Activated CD4-positive, alpha-beta memory T cell treated with anti-CD3 and anti-CD28 coated beads, Interleukin-2, amount 10 ng/mL, durations not matched to agents 7 days and 5 days (primary cell): ENCODE measurements around the gene PDE4A. TPM values are rescaled to one million over a fixed set of nuclear protein-coding genes. Genes with fewer than 3 reads are reported as not detected.

Source experiments
- CTCF ChIA-PET: fragments of 350-600 bp; sonication (Branson Sonifier 250); formaldehyde crosslinking; loops from one replicate; lab custom pipeline; 2021; ENCODE audit warnings: antibody characterized with exemption, inconsistent platforms; lab: Charles Lee
- POLR2A ChIA-PET: fragments of 350-600 bp; sonication (Branson Sonifier 250); formaldehyde crosslinking; loops from one replicate; lab custom pipeline; 2021; ENCODE audit warnings: antibody characterized with exemption; lab: Charles Lee
- DNase-seq: peaks from one replicate; pipeline ENCODE4 v3.0.0-alpha.2; 2020
- H3K27ac Mint-ChIP-seq: one replicate; pipeline ENCODE4 v1.8.0; 2021; ENCODE audit warnings: mild to moderate bottlenecking, mixed read lengths
- H3K27me3 Mint-ChIP-seq: one replicate; pipeline ENCODE4 v1.8.0; 2021; ENCODE audit warnings: mixed read lengths
- H3K36me3 Mint-ChIP-seq: one replicate; pipeline ENCODE4 v1.8.0; 2021; ENCODE audit warnings: low read depth, mixed read lengths
- H3K4me1 Mint-ChIP-seq: one replicate; pipeline ENCODE4 v1.8.0; 2021; ENCODE audit warnings: mixed read lengths
- H3K4me3 Mint-ChIP-seq: one replicate; pipeline ENCODE4 v1.8.0; 2021; ENCODE audit warnings: mild to moderate bottlenecking, mixed read lengths
- H3K9me3 Mint-ChIP-seq: one replicate; pipeline ENCODE4 v1.8.0; 2021; ENCODE audit warnings: mixed read lengths
- total RNA-seq, 2 experiments: library from RNA; stranded (reverse); gene quantifications; one replicate each; pipeline ENCODE4 v1.2.3, GENCODE V29; 2021

Gene PDE4A
- total RNA-seq, 2 experiments from 2014 or later: 56.2 to 58.1 TPM

DNA sequence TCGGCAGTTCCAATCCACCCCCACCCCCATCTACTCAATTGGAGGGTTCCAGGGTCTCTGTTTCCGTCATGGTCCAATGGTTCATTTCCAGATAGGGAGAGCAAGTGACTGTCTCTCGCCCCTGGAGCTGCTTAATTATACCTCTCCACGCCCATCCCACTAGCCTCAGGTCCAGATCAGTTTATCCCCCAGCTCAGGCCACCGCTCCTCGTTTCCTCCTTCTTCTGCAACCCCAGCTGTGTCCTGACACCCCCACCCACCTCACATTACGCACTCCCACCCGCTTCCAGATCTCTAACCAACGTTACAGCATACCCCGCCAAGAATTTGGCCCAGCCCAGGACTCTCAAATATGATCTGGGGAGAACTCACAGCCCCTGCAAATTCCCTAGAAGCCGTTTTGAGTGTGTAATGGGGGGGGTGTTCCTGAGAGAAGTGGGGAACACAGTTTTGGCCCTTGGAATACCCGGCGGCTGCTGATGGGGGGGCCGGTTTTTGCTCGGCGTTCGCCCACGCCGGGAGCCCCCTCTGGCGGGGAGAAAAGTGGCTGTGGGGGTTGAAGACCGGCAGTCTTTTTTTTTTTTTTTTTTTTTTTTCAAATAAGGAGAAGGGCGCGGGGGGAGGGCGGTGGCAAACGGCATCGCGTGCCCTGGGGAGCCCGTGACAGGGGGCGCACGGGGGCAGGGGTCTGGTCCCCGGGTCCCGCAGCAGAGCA, 1.7 kb upstream of the PDE4A start:
- no peaks in the 10 kb centered on the region for H3K9me3 Mint-ChIP-seq
- POLR2A ChIA-PET: interaction anchor here (1.0 to 27.4 kb wide), 7 partner anchors 6 to 148 kb away, joined by 3 to 780 read pairs (median 4); partner anchors contain the start of genes CDC37, ICAM1, PDE4A and RAVER1
- H3K27me3 Mint-ChIP-seq: peaks cover 27% of the 10 kb centered on the region

DNA sequence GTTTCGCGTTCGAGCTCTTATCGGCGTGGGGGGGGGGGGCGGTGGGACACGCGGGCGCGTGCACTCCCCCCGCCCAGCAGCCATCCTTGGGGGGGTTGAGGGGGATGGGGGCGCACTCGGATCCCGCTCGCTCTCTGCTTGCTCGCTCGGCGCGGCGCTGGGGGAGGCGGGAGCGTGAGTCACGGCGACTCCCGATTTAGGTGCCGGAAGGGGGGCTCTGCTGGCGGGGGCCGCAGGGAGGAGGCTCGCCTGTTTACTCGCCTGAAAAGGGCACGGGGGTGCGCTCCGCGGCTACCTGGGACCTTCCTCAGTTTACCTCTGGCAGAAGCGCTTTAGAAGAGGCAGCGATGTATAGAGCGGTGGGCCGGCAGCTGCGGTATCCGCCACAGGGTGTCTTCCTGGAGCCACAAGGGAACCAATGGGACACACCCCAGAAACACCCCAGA, 1.1 kb upstream of the PDE4A start:
- POLR2A ChIA-PET: interaction anchor here (1.4 to 27.4 kb wide), 4 partner anchors 6 to 148 kb away, joined by 4 to 780 read pairs (median 392); partner anchors contain the start of genes CDC37, ICAM1 and PDE4A
- CTCF ChIA-PET: interaction anchor here (0.6 to 22.3 kb wide), 6 partner anchors 3 to 445 kb away, joined by 3 to 707 read pairs (median 12); partner anchors contain the start of genes CDC37 and PDE4A
- Mint-ChIP-seq H3K4me1 (peaks cover 81% of the 10 kb centered on the region), H3K4me3 (peak overlapping the region; percentile 82), H3K27ac (peak overlapping the region; percentile 84), H3K9me3 (no peaks in the 10 kb centered on the region), H3K27me3 (peaks cover 27% of the 10 kb centered on the region), H3K36me3 (peaks cover 30% of the 10 kb centered on the region)
- no peak for DNase-seq

More for the DNA sequence above, 1.7 kb upstream of the PDE4A start:
- Mint-ChIP-seq H3K27ac (peak overlapping the region; percentile 61), H3K36me3 (peaks cover 31% of the 10 kb centered on the region), H3K4me3 (peak overlapping the region; percentile 82), H3K4me1 (peaks cover 77% of the 10 kb centered on the region)
- CTCF ChIA-PET: interaction anchor here (0.6 to 22.3 kb wide), 9 partner anchors 4 to 446 kb away, joined by 3 to 707 read pairs (median 4); partner anchors contain the start of genes CDC37 and PDE4A
- no peak for DNase-seq

DNA sequence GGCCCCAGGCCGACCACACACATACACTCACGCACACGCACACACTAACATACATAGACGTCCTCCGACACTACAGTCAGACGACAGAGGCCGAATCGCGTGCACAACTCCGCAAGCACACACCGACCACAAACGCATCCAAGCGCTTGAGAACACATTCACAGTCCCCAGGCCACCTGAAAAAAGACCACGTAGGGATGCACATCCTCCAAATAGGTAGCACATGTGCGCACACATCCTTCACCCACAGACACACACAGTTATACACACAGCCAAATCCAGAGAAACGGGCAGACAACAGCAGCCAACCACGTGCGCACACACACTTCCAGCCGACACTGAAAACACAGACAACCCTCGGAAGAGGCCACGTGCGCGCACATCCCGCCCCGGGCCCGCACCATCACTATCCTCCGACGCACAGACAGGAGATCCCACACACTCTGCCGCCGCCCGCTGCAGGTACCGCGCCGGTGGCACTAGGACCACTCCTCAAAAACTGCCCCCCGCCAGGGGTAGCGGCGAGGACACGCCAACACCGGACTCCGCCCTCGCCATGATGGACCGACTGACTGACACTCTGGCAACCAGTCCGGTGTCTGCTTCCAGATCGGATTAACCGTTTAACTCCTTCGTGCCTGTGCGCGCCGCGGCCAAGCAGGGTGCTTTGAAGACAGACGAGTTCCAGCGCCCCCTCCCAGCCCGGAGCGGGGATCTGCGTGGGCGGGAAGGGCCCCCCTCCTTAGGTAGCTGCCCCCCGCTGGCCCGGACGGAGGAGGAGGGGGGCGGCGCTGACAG, 493 bp upstream of the PDE4A start:
- DNase-seq: peak; percentile 75
- Mint-ChIP-seq H3K27ac (peak overlapping the region; percentile 84), H3K4me3 (peak overlapping the region; percentile 82), H3K27me3 (peaks cover 27% of the 10 kb centered on the region), H3K9me3 (no peaks in the 10 kb centered on the region), H3K36me3 (peaks cover 30% of the 10 kb centered on the region), H3K4me1 (peaks cover 82% of the 10 kb centered on the region)
- POLR2A ChIA-PET: interaction anchor here (0.6 to 27.4 kb wide), 7 partner anchors 5 to 245 kb away, joined by 3 to 780 read pairs (median 4); partner anchors contain the start of genes CDC37, ICAM1 and PDE4A
- CTCF ChIA-PET: interaction anchor here (0.6 to 22.3 kb wide), 6 partner anchors 2 to 45 kb away, joined by 3 to 707 read pairs (median 14); partner anchors contain the start of genes CDC37 and PDE4A

GRCh38 chr19:10421240-10422045, 1.1 kb downstream of the PDE4A start:
- Mint-ChIP-seq H3K4me3 (peak overlapping the region; percentile 81), H3K4me1 (peaks cover 86% of the 10 kb centered on the region), H3K36me3 (peaks cover 31% of the 10 kb centered on the region), H3K27ac (peak overlapping the region; percentile 76), H3K9me3 (no peaks in the 10 kb centered on the region), H3K27me3 (peaks cover 27% of the 10 kb centered on the region)
- CTCF ChIA-PET: interaction anchor here (0.5 to 22.3 kb wide), 9 partner anchors 9 to 162 kb away, joined by 3 to 707 read pairs (median 3); partner anchors contain the start of genes CDC37, ICAM1 and ICAM4
- POLR2A ChIA-PET: interaction anchor here (0.6 to 27.4 kb wide), 5 partner anchors 3 to 151 kb away, joined by 3 to 780 read pairs (median 5); partner anchors contain the start of genes CDC37 and PDE4A
- peak; percentile 61 for DNase-seq

DNA sequence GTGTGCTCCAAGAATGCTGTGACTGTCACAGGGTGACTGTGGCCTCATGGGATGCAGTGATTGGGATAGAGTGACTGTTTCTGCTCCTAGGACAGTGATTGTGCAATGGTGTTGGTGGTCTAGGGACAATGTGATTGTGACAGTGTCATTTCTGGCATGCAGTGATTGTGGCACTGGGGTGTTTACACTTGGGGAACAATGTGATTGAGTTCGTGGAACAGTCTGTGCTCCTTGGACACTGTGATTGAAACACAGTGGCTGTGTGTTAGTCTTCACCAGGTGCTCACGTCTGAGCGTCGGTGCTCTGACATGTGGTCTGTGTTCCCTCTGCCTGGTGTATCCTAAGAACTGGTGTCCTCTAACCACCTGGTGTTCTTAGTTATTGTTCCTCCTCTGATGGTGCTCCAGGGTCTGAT, 1.7 kb downstream of the PDE4A start:
- Mint-ChIP-seq H3K4me1 (peaks cover 85% of the 10 kb centered on the region), H3K4me3 (peak overlapping the region; percentile 81), H3K27ac (peak overlapping the region; percentile 76), H3K36me3 (peaks cover 32% of the 10 kb centered on the region), H3K9me3 (no peaks in the 10 kb centered on the region), H3K27me3 (peaks cover 25% of the 10 kb centered on the region)
- ChIA-PET POLR2A (interaction anchor here (0.6 to 27.4 kb wide), 5 partner anchors 3 to 152 kb away, joined by 3 to 780 read pairs (median 5); partner anchors contain the start of genes CDC37 and PDE4A), CTCF (interaction anchor here (0.5 to 22.3 kb wide), 8 partner anchors 8 to 163 kb away, joined by 3 to 707 read pairs (median 6); partner anchors contain the start of genes CDC37, ICAM1 and ICAM4)
- DNase-seq: no peak

DNA sequence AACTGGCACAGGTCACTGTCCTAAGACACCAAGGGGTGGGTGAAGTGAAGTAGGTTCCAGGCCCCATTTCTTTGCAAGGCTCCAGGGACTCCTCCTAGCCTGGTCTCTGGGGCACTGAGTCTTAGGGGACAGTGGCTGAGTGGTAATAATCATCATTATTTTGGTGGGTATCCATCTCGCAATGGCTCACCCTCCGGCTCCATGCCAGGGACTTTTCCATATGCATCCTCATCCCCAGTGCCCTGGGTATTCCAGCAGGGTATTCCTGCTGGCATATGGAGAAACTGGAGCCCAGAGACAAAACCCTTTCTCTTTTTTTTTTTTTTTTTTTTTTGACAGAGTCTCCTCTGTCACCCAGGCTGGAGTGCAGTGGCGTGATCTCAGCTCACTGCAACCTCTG, 2.5 kb downstream of the PDE4A start:
- ChIA-PET POLR2A (interaction anchor here (1.3 to 27.4 kb wide), 3 partner anchors 9 to 152 kb away, joined by 3 to 780 read pairs (median 6); partner anchors contain the start of genes CDC37, ICAM1 and PDE4A), CTCF (interaction anchor here (0.5 to 22.3 kb wide), 4 partner anchors 13 to 149 kb away, joined by 3 to 707 read pairs (median 12); partner anchors contain the start of gene CDC37)
- DNase-seq: no peak
- peak overlapping the region; percentile 81 for H3K4me3 Mint-ChIP-seq
- H3K9me3 Mint-ChIP-seq: no peaks in the 10 kb centered on the region
- H3K27me3 Mint-ChIP-seq: peaks cover 22% of the 10 kb centered on the region
- H3K27ac Mint-ChIP-seq: no peak overlapping the region
- peaks cover 36% of the 10 kb centered on the region for H3K36me3 Mint-ChIP-seq
- peaks cover 86% of the 10 kb centered on the region for H3K4me1 Mint-ChIP-seq

DNA sequence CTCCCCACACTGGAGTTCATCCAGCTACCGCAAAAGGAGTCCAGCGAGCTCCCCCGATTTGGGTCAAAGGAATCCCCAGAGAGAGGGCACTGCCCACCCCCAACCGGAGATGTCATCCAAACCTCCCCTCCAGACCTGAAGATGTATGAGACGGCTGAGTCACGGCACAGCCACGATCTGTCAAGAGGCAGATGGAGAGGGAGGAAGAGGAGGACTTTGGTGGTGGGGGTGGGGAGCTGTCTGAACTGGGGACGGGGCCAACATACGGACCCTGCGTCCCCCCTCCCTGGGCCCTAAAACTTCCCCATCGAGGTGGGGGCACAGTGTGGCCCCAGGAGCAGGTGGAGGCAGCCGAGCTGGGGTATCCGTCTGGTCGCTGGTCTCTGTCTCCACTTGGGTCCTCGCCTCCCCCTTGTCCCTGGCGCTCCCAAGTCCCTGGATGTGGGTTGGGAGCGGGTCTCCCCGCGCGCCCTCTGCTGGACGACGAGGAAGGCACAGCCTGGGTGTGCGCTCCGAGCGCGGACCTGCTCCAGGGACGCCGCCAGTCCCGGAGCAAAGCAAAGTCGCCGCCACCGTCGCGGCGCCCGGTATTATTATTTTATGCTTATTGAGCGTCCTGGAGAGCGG, 3.8 kb downstream of the PDE4A start:
- peak overlapping the region; percentile 75 for H3K4me3 Mint-ChIP-seq
- ChIA-PET POLR2A (interaction anchor here (1.4 to 27.4 kb wide), 3 partner anchors 13 to 154 kb away, joined by 4 to 780 read pairs (median 6); partner anchors contain the start of genes CDC37, ICAM1 and PDE4A), CTCF (interaction anchor here (0.9 to 22.3 kb wide), 5 partner anchors 12 to 153 kb away, joined by 3 to 707 read pairs (median 5); partner anchors contain the start of genes CDC37 and ICAM1)
- H3K36me3 Mint-ChIP-seq: peaks cover 38% of the 10 kb centered on the region
- no peaks in the 10 kb centered on the region for H3K9me3 Mint-ChIP-seq
- H3K27ac Mint-ChIP-seq: peak overlapping the region; percentile 88
- peaks cover 16% of the 10 kb centered on the region for H3K27me3 Mint-ChIP-seq
- peaks cover 89% of the 10 kb centered on the region for H3K4me1 Mint-ChIP-seq
- peak; percentile 73 for DNase-seq

DNA sequence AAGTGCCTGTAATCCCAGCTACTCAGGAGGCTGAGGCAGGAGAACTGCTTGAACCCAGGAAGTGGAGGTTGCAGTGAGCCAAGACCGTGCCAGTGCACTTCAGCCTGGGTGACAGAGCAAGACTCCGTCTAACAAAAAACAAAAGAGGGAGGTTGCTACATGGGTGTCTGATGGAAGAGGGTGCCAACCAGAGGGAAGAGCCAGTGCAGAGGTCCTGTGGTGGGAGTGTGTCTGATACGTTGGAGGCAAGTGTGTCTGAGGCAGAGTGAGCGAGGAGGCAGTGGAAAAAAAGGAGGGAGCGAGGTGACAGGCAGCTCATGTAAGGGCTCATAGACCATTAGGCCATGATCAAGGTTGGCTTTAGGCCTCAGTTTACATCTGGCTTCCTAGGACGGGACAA, 6.8 kb downstream of the PDE4A start:
- H3K36me3 Mint-ChIP-seq: peaks cover 46% of the 10 kb centered on the region
- H3K4me1 Mint-ChIP-seq: peaks cover 90% of the 10 kb centered on the region
- peak overlapping the region; percentile 75 for H3K27ac Mint-ChIP-seq
- H3K4me3 Mint-ChIP-seq: peak overlapping the region; percentile 7
- ChIA-PET CTCF (interaction anchor here (0.5 to 22.3 kb wide), 8 partner anchors 9 to 168 kb away, joined by 3 to 707 read pairs (median 4); partner anchors contain the start of genes CDC37, ICAM1 and TYK2), POLR2A (interaction anchor here (1.3 to 27.4 kb wide), 6 partner anchors 8 to 166 kb away, joined by 4 to 780 read pairs (median 4); partner anchors contain the start of genes CDC37 and PDE4A)
- DNase-seq: no peak
- no peaks in the 10 kb centered on the region for H3K9me3 Mint-ChIP-seq
- H3K27me3 Mint-ChIP-seq: peaks cover 20% of the 10 kb centered on the region

- Mint-ChIP-seq H3K27ac (peak overlapping the region; percentile 75), H3K27me3 (peaks cover 17% of the 10 kb centered on the region), H3K36me3 (peaks cover 45% of the 10 kb centered on the region), H3K4me1 (peaks cover 83% of the 10 kb centered on the region), H3K9me3 (no peaks in the 10 kb centered on the region), H3K4me3 (peak overlapping the region; percentile 1)
- ChIA-PET CTCF (interaction anchor here (0.9 to 22.3 kb wide), 3 partner anchors 20 to 49 kb away, joined by 3 to 707 read pairs (median 9); partner anchors contain the start of gene CDC37), POLR2A (interaction anchor here (0.5 to 27.4 kb wide), 5 partner anchors 19 to 257 kb away, joined by 3 to 780 read pairs (median 5); partner anchors contain the start of genes CDC37, ICAM1, KRI1 and PDE4A)
- no peak for DNase-seq
These were observed 8.7 kb downstream of the PDE4A start for GRCh38 chr19:10428996-10429381.

DNA sequence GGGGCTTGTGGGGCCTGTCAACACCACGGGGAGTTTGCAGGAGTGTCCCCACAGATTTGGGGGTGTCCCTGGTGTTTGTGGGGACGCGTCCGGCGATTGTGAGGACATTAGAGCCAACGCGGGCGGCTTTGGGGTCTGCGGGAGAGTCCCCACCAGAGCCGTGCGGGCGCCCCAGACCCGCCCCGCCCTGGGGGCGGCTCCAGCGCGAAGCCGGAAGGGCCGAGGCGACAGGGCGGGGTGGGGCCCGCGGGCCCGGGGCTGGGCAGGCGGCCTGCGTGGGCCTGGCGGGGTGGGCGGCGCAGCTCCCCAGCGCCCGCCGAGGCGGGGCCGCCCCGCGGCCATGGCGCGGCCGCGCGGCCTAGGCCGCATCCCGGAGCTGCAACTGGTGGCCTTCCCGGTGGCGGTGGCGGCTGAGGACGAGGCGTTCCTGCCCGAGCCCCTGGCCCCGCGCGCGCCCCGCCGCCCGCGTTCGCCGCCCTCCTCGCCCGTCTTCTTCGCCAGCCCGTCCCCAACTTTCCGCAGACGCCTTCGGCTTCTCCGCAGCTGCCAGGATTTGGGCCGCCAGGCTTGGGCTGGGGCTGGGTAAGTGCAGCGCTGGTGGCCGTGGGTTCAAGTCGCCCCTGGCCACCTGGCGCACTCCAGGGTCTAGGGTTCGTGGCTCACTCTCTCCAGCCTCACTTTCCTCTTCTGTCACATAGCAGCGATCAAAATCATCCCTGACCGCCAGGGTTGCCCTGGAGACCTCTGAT, 10.3 kb downstream of the PDE4A start:
- H3K4me1 Mint-ChIP-seq: peaks cover 77% of the 10 kb centered on the region
- no peak for DNase-seq

More for the DNA sequence above, 10.3 kb downstream of the PDE4A start:
- H3K27me3 Mint-ChIP-seq: peaks cover 17% of the 10 kb centered on the region
- CTCF ChIA-PET: interaction anchor here (1.9 to 22.3 kb wide), 2 partner anchors 10 to 22 kb away, joined by 8 to 707 read pairs; partner anchors contain the start of genes CDC37 and PDE4A
- H3K36me3 Mint-ChIP-seq: peaks cover 40% of the 10 kb centered on the region
- peak overlapping the region; percentile 67 for H3K4me3 Mint-ChIP-seq
- POLR2A ChIA-PET: interaction anchor here (0.6 to 27.4 kb wide), 4 partner anchors 21 to 227 kb away, joined by 3 to 780 read pairs (median 4); partner anchors contain the start of genes CDC37, ICAM1 and PDE4A
- H3K9me3 Mint-ChIP-seq: no peaks in the 10 kb centered on the region
- H3K27ac Mint-ChIP-seq: peak overlapping the region; percentile 73
